ENCODE measurements around the gene HSP90AA1. TPM values are rescaled to one million over a fixed set of nuclear protein-coding genes. Genes with fewer than 3 reads are reported as not detected.
"Not testable (repeated sequence)": the region's sequence is repeated elsewhere in the genome, so short reads cannot be mapped to it uniquely, and the experiment has no call there.

The HSP90AA1 gene
- total RNA-seq, 1 experiment from 2014 or later = 1,216 TPM

DNA sequence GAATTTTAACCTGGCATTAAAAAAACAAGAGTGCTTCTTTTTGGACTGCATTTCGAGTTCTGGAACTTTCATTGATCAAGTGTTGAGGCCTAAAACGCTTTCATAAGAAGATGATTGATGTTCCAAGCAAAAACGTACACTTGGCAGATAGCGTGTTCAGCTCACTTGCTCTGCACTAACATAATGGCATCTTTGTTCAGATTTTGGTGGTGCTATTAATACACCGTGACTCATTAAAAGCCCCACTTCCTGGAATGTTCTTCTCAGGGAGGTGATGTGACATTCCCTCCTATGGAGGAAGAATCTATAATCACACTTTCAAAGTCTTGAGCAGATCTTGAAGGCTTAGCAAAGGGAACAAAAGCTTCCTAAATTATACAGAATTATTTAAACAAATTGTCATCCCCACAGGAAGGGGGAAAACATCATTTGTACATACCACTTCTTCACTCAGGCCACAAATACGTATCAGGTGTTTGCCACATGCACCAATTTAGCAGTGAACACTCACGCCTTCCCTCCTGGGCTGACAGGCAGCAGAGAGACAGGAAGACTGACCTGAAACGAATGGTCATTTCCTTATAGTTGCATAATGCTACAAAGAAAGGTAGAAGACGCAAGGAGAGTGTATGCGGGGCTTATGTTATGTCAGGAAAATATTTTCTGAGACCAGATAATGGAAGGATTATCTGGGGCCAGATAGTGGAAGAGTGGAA lies 15.4 kb downstream of the HSP90AA1 start:
- DNase-seq (ENCODE audit: low read depth) = peak; percentile 66

DNA sequence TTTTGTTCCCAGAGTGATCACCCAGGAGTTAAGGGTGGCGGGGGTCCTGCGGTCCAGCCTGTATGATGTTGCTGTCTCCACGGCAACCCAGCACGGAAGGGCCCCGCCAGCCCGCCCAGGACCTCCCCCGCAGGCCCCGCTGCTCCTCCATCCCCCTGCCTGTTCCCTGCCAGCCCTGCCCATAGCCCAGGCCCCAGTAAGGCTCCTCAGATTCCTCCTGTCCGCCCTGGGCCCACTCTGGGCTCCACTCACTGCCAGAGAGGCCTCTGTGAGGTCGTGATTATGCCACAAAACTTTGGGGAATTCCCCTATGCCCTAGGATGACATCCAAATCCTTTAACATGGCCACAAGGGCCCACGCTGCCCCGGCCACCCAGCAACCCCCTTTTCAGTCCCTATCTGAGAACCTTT lies 20.8 kb downstream of the HSP90AA1 start:
- no peak for DNase-seq (ENCODE audit: low read depth)

DNA sequence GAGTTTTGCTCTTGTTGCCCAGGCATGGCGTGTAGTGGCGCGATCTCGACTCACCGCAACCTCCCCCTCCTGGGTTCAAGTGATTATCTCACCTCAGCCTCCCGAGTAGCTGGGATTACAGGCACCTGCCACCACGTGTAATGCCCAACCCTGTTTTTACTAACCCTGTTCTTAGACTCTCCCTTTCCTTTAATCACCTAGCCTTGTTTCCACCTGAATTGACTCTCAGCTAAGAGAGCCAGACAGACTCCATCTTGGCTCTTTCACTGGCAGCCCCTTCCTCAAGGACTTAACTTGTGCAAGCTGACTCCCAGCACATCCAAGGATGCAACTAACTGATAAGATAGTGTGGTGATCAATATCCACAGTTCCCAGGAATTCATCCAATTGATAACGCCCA lies 22.3 kb downstream of the HSP90AA1 start:
- DNase-seq (ENCODE audit: low read depth) = not testable (repeated sequence)

DNA sequence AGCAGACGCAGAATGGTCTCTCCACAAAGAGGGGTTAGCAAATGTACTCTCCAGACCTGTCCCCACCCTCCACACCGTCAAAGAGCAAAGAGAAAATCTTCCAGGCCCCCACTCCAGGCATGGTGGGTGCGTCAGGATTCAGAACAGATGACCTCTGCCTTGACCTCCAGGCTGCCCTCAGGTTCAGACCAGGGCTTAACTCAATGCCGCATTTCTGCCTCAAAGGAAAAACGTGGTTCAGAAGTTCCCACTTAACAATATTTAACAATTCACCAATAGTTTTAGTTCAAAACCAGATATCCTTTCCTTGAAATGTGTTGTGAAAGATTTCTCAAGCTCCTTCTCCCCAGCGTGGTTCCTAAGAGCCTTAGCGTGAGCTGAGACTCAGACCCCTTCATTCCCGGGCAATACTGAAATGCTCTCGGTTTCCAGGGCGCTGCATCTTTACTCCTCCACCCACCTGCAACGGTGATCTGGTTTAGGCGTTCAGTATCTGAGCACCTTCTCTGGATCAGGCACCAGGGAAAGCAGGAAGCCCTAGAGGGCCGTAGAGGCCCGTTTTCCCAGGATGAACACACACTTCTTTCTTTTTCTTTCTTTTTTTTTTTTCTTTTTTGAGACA lies 22.9 kb downstream of the HSP90AA1 start:
- no peak for DNase-seq (ENCODE audit: low read depth)

DNA sequence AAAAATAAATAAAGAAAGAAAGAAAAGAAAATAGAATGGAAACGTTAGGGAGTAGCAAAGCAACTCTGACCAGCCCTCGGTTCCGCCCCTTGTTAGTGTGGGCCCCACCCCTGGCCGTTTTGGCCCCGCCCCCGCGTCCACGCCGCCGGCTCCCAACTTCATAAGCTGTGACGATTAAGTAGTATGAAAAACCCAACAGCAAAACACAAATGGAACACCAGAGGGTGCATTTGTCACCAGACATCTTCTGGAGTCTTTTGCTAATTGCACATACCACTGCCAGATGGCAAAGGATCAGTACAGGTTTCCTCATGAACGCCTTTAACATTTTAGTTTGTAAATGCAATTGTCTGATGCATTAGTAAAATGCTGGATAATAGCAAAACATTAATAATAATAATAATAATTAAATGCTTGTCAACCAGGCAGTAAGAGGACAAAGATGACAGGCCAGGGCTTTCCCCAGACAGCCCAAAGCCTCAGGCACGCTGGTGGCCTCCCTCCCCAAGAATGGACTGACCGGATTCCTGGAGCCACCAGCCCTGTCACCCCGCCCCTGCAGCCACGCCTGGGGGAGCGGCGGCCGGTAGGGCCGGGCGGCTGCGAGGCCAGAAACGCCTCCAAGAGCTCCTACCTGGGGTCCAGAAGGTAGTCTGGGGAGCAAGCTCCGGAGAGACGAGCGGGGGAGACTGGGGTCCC lies 23.6 kb downstream of the HSP90AA1 start:
- DNase-seq (ENCODE audit: low read depth) = peak; percentile 88

DNA sequence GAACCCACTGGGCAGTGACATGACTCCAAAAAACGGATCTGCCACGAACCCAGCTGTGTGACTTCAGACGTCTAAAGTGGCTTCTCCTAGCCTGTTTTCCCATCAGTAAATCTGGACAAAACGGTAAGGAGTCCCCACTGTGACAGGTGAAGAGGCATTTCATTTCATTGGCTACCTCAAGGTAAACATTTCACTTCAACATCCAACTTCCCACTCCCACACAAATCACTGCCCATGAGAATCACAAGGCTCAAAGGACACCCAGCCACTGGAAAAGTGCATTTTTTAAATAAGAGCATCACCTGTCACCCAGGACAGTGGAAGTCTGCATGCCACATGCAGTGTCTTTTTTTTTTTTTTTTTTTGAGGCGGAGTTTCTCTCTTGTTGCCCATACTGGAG lies 27.9 kb downstream of the HSP90AA1 start:
- no peak for DNase-seq (ENCODE audit: low read depth)

DNA sequence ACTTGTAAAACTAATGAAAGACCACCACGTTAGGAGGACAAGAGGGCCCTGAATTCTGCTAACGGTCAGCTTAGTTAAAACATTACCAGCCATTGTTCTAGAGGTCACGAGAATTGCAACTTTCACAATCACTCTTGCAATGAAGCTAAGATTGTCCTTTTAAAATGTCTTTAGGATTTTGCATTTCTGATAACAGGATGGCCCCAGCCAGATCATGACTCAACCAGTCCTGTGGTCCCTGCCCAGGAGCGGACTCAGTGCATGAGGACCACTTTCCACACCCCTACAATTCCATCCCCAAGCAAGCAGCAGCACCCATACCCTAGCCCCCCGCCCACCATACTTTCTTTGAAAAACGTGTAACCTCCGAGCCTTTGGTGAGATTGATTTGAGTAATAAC lies 28.7 kb downstream of the HSP90AA1 start:
- no peak for DNase-seq (ENCODE audit: low read depth)

DNA sequence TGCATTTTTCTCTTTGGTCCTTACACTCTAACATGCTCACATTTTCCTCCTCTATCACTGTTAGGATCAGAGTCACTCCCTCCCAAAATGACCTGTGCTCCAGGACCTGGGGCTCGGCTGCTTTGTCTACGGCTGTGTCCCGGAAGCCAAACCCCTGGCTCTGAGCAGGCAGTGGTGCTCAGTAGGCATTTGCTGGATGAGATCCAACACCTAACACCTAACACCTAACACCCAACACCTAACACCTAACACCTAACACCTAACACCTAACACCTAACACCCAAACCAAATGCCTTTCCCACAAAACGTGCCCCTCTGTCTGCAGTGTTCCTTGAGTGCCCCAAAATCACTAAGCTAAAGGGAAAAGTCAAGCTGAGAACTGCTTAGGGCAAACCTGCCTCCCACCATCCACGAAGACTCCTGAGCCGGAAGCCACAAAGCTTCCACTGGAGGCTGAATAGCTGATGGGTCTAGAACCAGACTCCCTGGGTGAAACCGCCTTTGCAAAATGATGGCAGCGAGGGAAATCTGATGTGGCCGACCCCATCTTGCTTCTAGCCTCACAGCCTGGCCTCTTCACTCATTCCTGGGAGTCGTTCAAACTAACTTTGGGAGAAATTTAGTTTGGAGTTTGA lies 29.2 kb downstream of the HSP90AA1 start:
- DNase-seq (ENCODE audit: low read depth) = no peak

DNA sequence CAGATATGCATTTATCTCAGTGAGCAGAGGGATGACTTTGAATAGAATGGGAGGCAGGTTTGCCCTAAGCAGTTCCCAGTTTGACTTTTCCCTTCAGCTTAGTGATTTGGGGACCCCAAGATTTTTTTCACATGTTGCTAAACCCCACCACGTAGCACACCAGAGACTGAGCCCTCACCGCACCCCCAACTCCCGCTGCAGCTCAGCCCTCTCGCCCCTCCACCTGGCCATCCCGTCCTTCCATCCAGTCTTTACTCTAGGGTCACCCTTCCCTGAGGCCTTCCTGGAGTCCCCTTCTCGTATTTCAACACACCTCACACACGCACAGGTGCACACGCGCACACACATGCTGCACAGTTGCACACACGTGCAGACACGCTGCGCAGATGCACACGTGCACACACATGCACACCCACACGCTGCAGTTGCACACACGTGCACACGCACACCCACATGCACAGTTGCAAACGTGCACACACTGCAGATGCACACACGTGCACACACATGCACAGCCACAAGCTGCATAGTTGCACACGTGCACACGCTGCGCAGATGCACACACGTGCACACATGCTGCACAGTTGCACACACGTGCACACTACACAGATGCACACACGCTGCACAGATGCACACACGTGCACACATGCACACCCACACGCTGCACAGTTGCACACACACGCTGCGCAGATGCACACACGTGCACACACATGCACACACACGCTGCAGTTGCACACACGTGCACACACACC lies 30.0 kb downstream of the HSP90AA1 start:
- no peak for DNase-seq (ENCODE audit: low read depth)

DNA sequence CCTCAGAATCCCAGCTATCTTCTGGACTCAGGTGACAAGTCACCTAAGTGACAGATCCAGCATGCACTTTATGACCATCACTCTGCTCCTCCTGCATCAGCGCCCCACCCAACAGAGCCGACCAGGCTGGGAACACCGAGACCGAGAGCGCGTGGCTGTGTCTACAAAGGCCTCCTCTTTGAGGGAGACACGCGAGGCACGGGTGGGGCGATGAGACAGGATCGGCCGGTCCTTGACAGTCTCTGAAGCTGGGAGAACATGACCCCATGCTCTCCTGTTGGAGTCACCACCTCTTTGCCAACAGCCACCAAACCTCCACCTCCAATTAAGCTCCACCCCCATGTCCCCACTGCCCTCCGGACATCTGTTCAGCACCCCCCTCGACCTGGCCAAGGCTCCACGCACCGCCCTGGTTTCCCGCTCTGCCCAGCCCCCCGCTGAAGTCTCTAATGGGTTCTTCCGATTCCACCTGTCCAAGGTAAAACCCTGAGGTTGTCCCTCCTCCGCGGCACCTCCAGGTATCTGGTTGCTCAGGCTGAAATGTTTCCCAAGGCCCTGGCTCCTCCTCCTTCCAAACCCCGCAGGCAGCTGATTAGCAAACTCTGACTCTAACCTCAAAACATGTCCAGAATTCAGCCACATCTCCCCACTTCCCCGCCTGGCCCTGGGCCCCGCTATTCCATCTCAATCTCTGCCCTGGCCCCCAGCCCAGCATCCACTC lies 31.5 kb downstream of the HSP90AA1 start:
- peak; percentile 35 for DNase-seq (ENCODE audit: low read depth)

DNA sequence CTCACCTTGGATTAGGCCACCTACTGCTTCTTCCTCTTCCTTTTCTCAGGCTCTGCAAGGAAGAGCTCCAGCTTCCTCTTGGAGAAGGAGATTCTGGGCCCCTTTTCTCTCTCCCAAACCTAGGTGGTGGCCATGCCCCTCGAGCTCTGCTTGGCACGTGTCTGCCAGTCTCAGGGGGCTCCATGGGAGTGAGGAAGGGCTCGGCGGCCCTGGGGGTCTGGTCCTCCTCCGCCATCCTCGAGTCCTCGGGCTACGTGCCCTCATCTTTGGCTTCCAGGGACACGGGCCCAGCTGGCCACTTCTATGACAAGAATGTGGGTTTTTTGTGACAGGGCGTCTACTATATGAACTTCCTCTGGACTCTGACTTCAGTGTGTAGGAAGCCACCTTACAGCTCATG lies 34.3 kb downstream of the HSP90AA1 start:
- no peak for DNase-seq (ENCODE audit: low read depth)

DNA sequence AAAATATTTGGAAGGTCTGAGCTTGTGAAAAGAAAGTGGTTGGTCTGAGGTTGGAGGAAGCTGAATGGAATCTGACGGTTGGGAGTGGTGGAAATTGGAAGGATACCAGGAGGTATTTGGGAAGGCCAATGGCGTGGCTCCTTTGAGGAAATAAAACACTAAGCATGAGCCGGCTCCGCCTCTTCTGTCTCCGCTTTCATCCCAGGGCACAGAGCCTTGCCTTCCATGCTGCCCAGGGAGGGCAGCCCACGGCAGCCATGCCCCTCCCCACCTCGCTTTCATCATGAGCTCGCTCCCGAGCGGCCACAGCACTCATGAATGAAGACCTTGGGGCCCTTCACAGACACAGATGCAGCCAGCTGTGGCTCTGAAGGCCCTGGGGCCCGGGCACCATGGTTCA lies 36.2 kb downstream of the HSP90AA1 start:
- no peak for DNase-seq (ENCODE audit: low read depth)

DNA sequence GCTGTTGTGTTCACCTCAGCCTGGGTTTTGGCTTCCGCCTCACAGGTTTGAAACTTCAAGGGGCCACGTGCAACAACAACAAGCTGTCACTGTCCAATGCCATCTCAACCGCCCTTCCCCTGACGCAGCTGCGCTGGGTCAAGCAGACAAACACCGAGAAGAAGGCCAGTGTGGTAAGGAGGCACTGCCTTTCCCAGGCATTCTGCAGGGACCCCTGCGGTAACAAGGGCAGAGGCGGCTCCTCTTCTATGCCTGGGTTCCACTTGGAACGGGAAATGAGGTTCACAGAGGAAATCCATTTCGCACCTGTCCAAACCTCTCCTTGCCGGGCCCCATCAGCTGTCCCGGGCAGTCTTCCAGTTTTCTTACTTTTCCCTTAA lies 36.8 kb downstream of the HSP90AA1 start:
- DNase-seq (ENCODE audit: low read depth) = no peak

DNA sequence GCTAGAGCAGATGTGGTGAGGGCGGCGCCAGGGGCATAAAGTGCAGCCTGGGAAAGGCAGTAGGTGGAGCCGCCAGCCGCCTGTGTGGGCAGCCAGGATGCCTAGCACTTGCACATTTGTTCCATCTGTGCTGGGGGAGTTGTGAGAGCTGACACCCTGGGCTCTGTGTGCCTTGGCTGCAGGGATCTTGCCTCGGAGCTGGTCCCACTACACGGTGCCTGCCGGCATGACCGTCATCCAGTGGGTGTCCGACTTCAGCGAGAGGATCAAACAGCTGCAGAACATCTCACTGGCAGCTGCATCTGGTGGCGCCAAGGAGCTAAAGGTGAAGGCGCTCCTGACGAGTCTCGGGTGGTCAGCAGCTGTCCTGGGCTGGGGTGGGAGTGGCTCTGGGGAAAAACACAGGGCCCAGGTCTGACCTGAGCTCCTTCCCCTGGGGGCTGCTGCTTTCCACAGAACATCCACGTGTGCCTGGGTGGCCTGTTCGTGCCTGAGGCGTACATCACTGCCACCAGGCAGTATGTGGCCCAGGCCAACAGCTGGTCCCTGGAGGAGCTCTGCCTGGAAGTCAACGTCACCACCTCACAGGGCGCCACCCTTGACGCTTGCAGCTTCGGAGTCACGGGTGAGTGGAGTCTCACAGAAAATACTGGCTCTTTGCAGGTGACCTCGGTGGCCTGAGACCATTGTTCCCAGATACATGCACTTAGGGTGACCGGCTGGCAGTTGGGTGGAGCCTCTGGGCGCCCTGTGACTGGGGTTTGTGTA lies 37.4 kb downstream of the HSP90AA1 start:
- DNase-seq (ENCODE audit: low read depth) = no peak

DNA sequence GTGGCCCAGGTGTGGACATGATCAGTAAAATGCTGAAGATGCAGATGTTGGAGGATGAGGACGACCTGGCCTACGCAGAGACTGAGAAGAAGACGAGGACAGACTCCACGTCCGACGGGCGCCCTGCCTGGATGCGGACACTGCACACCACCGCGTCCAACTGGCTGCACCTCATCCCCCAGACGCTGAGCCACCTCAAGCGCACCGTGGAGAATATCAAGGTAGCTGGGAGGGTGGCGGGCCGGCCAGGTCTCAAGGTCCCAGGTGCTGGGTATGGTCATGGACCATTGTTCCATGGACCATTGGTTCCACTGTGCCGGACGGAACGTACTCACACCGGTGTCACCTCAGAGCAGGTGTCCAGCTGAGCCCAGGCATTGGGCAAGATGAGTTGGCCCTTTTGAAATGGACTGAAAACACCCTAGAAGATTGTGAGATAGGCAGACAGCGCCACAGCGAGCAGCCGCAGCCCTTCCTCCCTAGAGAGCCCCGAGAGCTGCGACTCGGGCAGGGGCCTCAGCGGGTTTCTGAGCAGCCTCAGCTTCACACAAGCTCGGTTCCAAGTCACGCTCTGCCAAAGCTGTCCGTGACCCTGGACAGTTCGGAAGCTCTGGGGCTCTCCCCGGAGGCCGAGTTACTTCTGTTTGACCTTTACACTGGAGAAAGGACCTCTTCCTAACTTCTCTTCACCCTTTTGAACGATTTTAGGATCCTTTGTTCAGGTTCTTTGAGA lies 38.9 kb downstream of the HSP90AA1 start:
- DNase-seq (ENCODE audit: low read depth) = no peak

DNA sequence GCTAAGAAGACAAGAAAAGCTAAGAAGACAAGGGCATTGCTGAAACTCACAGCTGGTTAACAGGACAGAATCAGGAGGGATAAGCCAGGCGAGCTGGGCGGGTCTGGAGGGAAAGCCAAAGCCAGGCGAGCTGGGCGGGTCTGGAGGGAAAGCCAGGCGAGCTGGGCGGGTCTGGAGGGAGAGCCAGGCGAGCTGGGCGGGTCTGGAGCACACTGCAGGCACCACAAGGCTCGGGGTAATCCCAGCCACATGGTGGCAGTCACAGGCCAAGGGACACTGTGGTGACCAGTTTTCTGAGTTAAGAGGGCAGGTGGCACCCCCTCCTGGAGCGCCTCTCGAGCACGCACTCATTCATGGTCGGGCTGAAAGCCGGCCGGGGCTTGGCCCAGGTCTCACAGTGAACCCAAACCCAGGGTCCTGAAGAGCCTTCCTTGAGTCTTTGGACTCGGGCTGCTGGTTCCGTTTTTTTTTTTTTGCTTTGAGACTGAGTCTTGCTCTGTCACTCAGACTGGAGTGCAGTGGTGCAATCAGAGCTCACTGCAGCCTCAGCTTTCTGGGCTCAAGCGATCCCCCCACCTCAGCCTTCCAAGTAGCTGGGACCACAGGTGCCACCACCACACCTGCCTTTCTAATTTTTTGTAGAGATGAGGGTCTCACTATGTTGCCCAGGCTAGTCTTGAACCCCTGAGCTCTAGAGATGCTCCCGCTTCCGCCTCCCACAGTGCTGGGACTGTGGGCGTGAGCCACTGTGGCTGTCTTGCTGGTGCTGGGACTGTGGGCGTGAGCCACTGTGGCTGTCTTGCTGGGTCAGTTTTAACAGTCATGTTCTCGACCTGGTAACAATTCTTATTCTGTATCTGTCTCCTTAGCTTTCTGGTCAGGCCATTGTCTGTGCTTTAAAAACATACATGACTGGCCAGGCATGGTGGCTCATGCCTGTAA lies 40.2 kb downstream of the HSP90AA1 start:
- peak; percentile 74 for DNase-seq (ENCODE audit: low read depth)

DNA sequence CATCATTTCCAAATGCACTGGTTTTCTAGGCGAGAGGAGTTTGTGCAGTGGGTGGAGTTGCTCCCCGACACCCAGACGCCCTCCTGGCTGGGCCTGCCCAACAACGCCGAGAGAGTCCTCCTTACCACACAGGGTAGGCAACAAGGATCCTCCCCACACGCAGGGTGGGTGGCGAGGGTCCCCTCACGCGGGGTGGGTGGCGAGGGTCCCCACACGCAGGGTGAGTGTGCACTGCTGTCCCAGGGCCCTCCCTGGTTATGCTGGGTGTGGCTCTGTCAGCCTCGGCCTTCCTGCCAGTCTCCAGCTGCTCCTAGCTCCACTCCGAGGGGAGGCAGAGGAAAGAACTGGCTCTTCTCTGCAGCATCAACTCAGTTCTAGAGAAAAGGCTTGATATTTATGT lies 42.3 kb downstream of the HSP90AA1 start:
- DNase-seq (ENCODE audit: low read depth) = no peak

DNA sequence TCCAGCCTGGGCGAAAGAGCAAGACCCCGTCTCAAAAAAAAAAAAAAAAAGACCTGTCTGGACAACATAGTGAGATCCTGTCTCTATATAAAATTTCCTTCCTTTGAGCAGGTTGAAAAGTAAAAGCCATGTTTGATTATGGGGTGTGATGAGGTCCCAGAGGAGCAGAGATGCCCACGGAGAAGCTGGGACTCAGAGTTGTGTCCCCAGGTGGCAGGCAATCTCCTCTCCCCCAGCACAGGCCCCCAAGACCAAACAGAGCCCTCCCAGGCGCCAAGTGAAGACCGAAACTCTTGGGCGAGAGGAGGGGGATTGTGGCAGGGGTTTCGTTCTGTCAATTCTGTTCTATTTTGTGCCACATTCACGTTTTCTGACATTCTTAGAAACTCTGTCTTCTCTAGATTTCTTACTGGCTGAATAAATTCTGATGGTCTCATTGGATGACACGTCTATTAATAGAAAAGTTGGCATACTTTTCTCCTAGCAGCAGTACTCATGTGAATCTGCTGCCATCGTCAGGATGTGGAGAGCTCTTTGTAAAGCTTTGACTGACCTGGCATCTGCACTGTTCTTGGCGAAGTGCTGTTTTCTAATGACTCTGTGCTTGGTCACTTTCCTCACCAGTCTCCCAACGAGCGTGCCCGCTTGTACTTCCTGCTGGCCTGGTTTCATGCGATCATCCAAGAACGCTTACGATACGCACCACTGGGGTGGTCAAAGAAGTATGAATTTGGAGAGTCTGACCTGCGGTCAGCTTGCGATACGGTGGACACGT lies 43.4 kb downstream of the HSP90AA1 start:
- DNase-seq (ENCODE audit: low read depth) = no peak

All from Daoy (cell line).